Suprapubic skin (tissue), 4 donors: ENCODE measurements around the gene WSCD1. TPM values are rescaled to one million over a fixed set of nuclear protein-coding genes. Genes with fewer than 3 reads are reported as not detected.

Experiments used
- DNase-seq, 2 donors: peaks; one replicate each; pipeline ENCODE4 v3.0.0-alpha.2; 2019; ENCODE audit warnings: low spot score in 2 of 2
- H3K27ac ChIP-seq: fragments of 200-600 bp; sonication (generic); one replicate; pipeline ENCODE4 v1.5.1; 2019
- H3K27me3 ChIP-seq: fragments of 200-600 bp; sonication (generic); one replicate; pipeline ENCODE4 v1.5.1; 2019
- H3K36me3 ChIP-seq: fragments of 200-600 bp; sonication (generic); one replicate; pipeline ENCODE4 v1.5.1; 2019
- H3K4me1 ChIP-seq: fragments of 200-600 bp; sonication (generic); one replicate; pipeline ENCODE4 v1.5.1; 2019
- H3K4me3 ChIP-seq: fragments of 200-600 bp; sonication (generic); one replicate; pipeline ENCODE4 v1.5.1; 2019; ENCODE audit warnings: mild to moderate bottlenecking
- H3K9me3 ChIP-seq: fragments of 200-600 bp; sonication (generic); one replicate; pipeline ENCODE4 v1.5.1; 2019
- CTCF ChIP-seq, 2 donors: fragments of 200-600 bp in 1 of 2; fragments of 450-650 bp in 1 of 2; sonication (generic) in 1 of 2; IDR thresholded peaks; one replicate each; pipeline ENCODE4 v1.5.1; 2016 to 2019; ENCODE audit warnings: antibody characterized with exemption in 2 of 2, mild to moderate bottlenecking in 1 of 2, moderate library complexity in 1 of 2
- EP300 ChIP-seq: sonication (generic); formaldehyde crosslinking; IDR thresholded peaks from one replicate; pipeline ENCODE4 v1.6.1; 2017; ENCODE audit warnings: antibody characterized with exemption
- POLR2A ChIP-seq, 2 donors: fragments of 450-650 bp; IDR thresholded peaks; one replicate each; pipeline ENCODE4 v1.6.1; 2017; ENCODE audit warnings: antibody characterized with exemption in 2 of 2, mild to moderate bottlenecking in 2 of 2, moderate library complexity in 2 of 2
- POLR2AphosphoS5 ChIP-seq, 3 donors: sonication (generic); formaldehyde crosslinking; IDR thresholded peaks; one replicate each; pipeline ENCODE4 v1.6.1; 2017; ENCODE audit warnings: antibody characterized with exemption in 3 of 3
- WGBS: methylation state at CpG from one replicate; pipeline ENCODE4 v1.1.5; 2018; 5-methylcytosine and 5-hydroxymethylcytosine counted together
- total RNA-seq, 4 donors: library from RNA; depleted of rRNA; stranded (reverse); fragments of >200 nt; gene quantifications; one replicate each; pipeline ENCODE4 v1.1.0, GENCODE V29; 2016

WSCD1 gene
- total RNA-seq, 4 donors from 2014 or later: 0.76 to 4.9 (median 1.6) TPM

DNA sequence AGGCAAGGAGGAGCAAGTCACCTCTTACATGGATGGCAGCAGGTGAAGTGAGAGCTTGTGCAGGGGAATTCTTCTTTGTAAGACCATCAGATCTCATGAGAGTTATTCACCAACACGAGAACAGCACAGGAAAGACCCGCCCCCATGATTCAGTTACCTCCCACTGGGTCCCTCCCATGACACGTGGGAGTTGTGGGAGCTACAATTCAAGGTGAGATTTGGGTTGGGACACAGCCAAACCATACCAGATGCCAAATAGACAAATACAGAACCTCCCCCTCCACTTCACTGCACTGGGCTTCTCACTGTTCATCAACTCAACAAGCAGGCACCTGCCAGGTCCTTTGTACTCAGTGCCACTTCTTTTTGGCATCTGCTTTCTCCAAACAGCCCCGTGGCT lies 100.2 kb downstream of the WSCD1 start:
- H3K27ac ChIP-seq: no peak overlapping the region

DNA sequence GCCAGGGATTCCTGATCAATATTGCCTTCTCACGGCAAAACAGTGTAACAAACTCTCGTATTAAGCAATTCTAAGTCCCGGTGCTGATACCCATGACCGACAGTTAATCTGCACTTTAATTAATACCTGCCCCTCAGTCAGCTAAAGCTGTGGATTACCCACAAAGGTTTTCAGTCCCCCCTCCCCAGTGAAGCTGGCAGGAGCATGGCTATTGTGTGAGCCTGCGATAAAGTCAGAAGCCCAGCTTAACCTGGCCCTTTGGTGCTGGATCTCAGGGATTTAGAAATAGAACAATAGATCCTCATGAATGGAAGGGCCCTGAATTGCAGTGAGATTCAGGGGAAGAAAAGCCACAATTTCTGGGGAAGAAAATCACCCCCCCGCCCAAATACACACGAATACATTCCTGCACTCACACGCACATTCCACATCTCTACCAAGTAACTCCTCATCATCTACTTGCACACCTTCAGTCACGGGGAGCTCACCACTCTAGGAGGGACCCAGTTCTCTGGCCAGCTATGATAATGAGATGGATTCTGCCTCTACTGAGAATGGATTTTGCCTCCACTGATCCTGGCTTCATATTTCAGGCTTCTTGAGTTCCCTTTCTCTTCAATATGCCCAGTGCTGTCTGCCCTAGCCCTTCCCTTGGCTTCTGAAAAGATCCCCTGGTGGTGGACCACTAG lies 102.6 kb downstream of the WSCD1 start:
- TF ChIP-seq POLR2A (IDR thresholded peaks at IDR 0.05) (no peak), EP300 (no peak), CTCF (IDR thresholded peaks at IDR 0.05) (no peak), POLR2AphosphoS5 (IDR thresholded peaks at IDR 0.05) (no peak)
- no peak for DNase-seq
- H3K4me3 ChIP-seq: no peak overlapping the region
- H3K27me3 ChIP-seq: peaks cover 12% of the 10 kb centered on the region
- H3K27ac ChIP-seq: no peak overlapping the region
- H3K36me3 ChIP-seq: no peaks in the 10 kb centered on the region
- no peaks in the 10 kb centered on the region for H3K9me3 ChIP-seq
- no peaks in the 10 kb centered on the region for H3K4me1 ChIP-seq
- WGBS: 81% methylated on average over 9 of the region's 9 CpGs

More for the DNA sequence above, 100.2 kb downstream of the WSCD1 start:
- no peak for TF ChIP-seq EP300
- TF ChIP-seq POLR2A (IDR thresholded peaks at IDR 0.05): no peak
- TF ChIP-seq CTCF (IDR thresholded peaks at IDR 0.05): no peak
- no peak for TF ChIP-seq POLR2AphosphoS5 (IDR thresholded peaks at IDR 0.05)
- Histone ChIP-seq H3K4me3 (no peak overlapping the region), H3K36me3 (no peaks in the 10 kb centered on the region), H3K27me3 (peaks cover 18% of the 10 kb centered on the region), H3K9me3 (no peaks in the 10 kb centered on the region), H3K4me1 (no peaks in the 10 kb centered on the region)
- DNase-seq: no peak
- WGBS: 61% methylated on average over 4 of the region's 4 CpGs

DNA sequence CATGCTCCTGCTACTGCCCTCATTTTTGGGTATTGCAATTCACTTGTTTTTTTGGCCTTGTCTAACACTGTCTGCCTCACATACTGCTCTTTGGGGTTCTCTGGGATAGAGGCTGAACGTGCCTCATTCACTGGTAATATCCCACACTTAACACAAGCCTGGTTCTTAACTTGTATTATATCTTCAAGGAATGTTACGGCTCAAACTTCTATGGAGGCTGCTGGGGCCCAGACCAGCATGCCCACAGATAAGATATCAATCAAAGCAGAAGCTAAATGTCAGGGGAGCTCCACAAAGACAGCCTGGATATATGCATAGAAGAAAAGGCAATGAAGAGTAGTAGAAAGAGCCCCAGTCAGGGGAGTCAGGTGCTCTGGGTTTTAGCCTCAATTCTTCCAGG lies 103.5 kb downstream of the WSCD1 start:
- WGBS: 72% methylated on average over 2 of the region's 2 CpGs
- H3K36me3 ChIP-seq: no peaks in the 10 kb centered on the region
- H3K4me1 ChIP-seq: no peaks in the 10 kb centered on the region
- H3K27ac ChIP-seq: no peak overlapping the region
- H3K4me3 ChIP-seq: no peak overlapping the region
- no peaks in the 10 kb centered on the region for H3K9me3 ChIP-seq
- peaks cover 11% of the 10 kb centered on the region for H3K27me3 ChIP-seq
- TF ChIP-seq EP300: no peak
- no peak for TF ChIP-seq CTCF (IDR thresholded peaks at IDR 0.05)
- TF ChIP-seq POLR2A (IDR thresholded peaks at IDR 0.05): no peak
- TF ChIP-seq POLR2AphosphoS5 (IDR thresholded peaks at IDR 0.05): no peak
- DNase-seq: no peak
